Glomerular visceral epithelial cell (primary cell): ENCODE data around the gene KITLG.
"Not testable (repeated sequence)": the region's sequence is repeated elsewhere in the genome, so short reads cannot be mapped to it uniquely, and the experiment has no call there.

Experiments
- DNase-seq: peaks from one replicate; pipeline ENCODE4 v3.0.0-alpha.2; 2016; ENCODE audit errors: extremely low spot score

The KITLG gene

DNA sequence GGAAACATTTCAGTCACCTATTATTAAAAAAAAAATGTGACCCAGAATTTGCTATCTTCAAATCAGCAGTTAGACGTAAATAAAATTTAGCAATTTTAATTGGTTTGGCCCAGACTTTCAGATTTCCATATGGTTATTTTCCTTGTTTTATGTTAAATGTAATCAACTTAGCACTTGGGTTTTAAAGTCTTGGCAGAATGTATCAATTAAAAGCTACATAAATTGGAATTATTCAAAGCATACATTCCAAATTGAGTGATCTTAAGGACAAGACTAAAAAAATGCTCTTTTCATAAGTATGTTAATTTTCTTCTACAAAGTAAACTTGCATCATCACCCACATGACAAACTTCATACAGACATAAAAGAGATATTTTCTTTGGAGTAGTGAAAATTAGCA lies 3.4 kb downstream of the KITLG start:
- DNase-seq, result no peak

DNA sequence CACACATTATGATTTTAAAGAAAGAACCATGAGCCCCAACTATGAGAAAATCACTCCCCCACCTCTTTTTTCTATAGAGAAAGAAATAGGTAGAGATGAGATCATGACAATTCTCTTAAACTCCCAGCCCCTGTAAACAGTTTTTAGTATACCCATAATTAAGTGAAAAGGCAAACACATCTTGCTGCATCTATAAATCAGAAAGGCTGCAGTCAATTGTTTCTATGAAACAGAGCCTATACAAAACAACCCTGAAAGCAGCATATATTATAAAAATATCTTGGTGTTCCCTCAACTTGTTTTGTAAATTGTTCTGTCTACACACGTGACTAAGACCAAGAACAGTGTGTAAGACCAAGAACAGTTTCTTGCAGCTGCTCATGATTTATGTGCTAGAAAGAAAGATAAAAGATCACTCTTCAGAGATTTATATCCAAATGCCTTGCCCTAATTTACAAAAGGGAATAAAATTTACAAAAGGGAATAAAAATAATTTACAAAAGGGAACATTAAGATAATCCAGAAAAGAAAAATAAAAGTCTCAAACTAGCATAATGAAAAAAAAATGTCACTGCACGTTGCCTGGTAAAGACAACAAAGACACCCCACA lies 4.8 kb downstream of the KITLG start:
- DNase-seq, result no peak

DNA sequence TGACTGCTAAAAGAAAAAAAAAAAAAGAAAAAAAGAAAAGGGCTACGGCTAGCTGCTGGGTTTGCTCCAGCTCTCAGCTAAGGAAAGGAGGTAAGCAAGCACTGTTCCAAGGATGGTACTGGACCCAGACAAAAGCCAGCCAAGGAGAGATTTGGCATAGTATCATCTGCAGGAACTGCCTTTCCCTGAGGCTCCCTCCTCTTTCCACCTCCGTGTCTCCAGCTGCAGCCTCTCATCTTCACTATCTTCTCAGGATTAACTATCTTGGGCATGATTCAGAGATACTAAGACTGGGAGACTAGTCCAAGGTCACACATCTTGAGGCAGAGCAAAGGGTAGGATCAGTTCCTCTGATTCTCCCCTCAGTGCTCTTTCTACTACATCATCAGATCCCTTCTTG lies 6.0 kb downstream of the KITLG start:
- no peak for DNase-seq

DNA sequence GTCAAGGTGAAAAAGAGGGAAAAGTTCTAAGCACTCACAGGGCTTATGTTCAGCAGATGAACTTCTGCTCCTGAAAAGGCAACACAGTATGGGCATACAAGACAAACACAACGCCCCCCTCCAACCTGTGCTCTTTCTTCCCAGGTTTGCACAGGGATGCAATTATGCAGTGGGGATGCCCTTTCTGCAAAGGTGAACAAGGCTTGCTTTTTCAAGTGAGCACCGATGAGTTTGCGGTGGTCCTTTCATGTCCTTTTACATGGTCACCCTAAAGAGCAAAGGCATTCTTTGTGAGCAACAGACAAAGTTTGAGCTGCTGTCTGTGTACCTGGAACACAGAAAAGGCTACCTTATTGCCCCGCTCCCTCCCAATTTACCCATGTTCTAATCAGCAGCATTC lies 6.7 kb downstream of the KITLG start:
- no peak for DNase-seq

DNA sequence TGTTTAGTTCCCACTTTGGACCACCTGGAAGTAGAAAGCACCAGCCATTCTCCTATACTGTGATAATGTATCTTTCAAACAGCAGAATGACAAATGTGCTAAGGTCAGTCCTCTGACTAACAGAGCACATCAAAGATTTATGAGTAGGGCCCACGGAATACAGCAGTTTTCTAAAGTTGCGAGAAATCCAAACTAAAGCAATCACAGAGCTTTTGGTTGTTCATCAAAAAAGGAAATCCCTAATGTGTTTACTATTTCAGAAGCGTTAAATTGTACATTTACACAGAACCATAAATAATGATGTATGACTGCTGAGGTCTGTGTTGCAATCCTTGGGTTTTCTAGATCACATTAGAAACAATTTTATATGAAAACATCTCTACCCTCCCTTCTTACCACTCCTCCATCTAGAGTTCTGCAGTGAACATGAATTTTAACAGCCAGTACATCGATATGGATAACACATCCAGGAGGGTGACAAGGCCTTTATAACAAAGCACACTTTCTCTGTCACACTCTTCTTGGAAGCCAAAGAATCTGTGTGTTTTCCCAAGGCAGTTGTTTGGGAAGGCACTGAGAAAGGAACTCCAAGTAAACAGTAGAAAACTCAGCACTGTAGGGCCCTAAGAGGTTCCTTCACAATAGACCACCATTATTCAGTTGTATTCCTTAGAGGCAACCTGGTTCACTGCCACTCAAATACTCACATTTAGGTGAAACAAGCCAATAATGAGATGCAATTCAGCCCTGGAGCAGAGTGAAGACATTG lies 7.3 kb downstream of the KITLG start:
- no peak for DNase-seq

DNA sequence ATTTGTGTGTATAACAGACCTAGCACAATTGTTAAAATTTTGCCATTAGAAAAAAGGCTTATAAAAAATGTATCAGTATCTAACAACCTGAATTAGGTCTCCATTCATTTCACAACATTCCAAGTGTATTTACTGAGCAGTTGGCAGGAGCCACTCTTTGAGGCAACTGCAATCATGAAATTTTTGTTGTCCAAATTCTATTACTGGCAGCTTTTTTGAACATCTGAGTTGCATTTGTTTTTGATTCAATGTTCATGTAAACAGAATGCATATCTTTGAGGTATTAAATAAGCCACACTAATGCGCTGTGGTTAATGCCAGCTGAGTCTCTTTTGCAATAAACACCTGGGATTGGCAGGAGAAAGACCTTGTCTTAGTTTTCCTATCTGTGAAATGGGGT lies 8.7 kb downstream of the KITLG start:
- no peak for DNase-seq

DNA sequence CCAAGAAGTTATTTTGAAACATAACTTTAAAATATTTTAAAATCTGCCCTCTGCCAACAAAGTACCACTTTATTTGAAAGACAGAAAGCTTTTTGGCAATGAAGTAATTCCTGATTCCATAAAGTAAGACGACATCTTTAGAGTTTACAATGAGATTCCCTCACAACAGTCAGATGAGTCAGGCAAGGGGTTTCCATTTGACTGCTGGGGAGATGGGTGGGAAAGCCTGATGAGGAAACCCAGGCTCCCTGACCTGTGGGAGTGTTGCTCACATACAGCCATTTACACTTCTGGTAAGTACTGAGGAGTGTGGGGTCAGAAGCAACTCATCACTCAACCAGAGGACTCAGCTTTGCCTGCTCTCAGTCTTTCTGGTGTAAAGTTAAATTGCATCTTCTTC lies 10.2 kb downstream of the KITLG start:
- peak; percentile 33 for DNase-seq

DNA sequence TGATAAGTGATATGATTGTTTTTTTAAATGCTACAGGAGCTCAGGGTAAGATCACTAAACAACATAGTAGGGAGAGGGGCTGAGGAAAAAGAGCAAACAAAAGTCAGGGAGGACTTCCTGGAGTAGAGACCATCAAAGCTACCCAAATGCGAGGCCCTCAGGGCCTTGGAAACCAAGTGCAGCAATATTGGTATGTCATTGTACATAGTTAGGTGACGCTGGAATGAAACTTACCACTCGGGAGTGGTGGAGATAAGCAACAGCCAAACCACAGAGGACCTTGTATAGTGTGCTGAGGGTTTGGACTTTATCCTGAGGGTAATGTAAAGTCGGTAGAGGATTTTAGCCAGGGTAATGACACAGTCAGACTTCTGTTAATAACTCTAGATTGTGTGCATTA lies 13.8 kb downstream of the KITLG start:
- no peak for DNase-seq

DNA sequence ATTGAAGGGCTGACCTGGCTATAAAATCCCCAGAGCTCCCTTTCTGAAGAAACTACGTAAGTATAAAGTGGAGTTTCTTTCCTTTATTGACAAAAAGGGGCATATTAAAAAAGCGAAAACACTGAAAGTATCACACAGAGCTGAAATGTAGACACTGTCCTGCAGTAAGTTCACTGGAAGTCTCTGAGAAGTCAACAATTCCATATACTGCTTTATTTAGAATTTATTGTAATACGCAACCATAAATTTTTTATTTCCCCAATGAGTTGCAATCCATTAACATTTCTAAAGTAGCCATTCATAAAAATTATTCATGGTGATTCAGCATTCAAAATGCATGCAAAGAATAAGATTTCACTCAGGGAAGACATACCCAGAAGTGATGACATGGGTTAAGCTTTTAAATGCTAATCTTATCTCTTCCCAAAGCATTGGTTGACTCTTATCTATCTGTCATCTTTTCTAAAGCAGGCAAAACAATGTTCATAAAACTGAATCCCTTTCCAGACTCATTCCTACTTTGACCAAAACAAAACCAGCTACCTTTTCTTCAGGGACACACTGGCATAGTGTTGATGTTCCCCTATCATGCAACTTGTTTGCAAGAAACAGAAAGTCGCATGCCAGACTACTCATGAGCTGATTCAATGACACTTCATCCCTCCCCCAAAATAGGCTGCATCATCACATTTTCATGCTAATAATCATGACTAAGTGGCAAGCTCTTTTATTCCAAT lies 17.3 kb downstream of the KITLG start:
- DNase-seq, result no peak

DNA sequence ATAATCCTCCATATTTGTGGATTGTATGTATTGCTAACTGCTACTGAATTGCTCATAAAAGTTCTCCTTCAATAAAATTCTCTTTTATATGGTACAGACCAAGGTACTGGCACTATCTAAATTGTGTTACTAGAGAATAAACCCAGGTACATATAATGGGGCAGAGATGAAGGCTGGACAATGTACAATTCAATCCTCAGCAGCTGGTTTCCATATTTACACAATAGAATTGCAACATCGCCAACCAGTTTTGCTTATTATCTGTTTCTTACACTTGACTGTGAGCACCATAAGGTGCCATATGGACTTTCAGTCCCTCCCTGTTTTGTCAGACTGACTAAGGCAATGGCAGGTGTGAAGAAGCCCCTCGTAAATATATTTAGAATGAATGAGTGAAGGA lies 18.1 kb downstream of the KITLG start:
- DNase-seq, result no peak

DNA sequence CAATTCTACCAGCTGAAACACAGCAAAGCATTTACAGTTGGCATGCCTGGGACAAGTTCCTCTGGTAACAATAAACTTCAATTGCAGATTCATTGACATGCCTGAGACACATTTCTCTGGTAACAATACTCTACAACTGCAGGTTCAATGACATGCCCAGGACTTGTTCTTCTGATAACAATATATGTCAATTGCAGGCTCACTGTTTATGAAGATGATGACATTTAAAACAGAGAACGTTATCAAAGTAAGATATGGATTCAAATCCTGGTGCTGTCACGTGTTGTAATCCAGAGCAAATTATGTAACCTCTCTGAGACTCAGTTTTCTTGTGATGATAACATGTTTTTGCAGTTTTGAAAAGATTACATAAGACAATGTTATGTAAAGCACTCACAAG lies 20.5 kb downstream of the KITLG start:
- DNase-seq, result no peak

DNA sequence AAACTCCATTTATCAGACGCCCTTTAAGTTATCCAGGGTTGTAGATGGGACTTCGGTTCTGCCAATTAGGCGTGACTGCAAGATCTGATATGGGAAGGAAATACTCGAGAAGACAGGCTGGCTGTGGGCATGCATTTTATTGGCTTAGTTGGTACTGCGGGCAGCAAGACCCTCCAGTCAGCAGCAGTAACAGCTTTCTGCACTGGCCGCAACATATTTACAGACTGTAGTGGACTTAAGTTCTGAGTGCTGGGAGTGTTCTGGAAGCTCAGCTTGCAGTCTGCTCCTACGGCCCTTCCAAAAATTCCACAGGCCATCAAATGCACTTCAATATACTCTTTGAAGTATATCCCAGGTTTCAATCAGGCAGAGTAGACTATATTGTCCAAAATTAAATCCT lies 21.1 kb downstream of the KITLG start:
- DNase-seq, result no peak

DNA sequence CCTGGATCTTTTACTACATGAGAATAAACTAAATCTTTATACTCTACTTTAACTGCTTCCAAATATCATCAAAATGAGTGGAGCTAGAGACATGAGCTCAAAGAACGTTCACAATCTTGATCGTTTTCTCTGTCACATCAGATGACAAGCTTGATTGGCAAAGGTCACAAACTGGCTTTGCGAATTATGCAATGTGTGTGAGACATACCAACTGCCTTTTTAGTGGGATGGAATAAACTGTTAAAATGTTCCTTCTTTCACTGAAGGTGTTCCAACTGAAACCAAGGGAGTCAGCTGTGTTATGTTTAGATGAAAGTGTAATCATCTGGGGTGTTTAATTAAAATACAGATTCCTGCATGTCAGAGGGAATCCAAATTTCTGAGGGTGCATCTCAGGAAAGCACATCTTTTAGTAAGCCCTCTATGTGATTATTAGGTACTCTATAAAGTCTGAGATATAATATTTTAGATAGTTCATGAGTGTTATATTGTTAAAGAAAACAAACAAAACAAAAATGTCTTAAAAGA lies 21.9 kb downstream of the KITLG start:
- no peak for DNase-seq

DNA sequence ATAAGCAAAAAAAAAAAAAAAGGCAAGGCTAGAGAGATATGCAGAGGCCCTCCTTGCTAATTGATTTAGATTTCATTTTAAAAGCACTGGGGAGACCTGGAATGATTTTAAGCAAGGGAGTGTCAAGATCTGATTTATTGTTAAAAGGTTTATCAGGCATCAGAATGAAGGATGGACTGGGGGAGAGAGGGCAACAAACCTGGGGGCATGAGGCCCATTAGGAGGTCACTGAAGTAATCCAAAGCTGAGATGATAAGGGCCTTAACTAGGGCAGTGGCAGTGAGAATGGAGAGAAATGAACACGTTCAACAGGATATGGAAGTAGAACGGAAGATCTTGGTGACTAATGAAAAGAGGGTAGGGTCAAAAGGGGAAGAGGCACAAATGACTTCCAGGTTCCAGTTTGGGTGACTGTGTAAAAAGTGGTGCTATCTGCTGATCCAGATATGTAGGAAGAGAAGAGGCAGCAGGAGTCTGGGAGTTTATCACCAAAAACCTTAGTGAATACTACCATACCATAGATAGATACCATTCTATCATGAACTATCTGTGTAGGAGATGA lies 24.0 kb downstream of the KITLG start:
- no peak for DNase-seq

DNA sequence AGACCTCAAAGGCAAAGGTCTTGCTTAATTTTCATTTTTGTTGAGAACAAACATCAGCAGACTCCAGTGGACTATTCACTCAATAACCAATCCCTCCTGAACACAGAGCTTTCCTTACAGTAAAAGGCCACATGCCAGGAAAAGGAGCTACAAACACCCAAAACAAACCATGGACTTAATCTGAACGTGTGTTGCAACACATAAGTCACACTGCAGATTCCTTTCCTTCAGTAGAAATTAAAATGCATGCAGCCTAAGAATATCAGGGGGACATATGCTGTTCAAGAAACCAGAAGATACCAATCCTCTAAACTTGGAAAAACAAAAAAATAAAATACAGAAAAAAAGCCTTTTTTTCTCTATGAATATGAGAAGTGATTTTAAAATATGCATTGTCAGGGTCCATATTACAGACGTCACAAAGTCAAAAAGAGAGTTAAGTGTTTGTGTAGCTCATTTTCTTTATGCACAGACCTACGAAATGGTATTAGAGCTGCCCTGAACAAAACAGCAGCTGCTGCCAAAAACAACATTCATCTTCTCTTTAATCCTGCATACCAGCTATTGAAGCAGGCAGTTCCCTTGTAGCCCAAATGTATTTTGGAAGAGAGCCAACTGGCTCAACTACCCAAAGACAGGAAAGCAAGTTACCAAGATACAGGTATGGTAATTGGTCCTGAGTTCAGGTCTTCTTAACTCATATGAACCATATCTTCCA lies 26.2 kb downstream of the KITLG start:
- DNase-seq, result peak; percentile 56

DNA sequence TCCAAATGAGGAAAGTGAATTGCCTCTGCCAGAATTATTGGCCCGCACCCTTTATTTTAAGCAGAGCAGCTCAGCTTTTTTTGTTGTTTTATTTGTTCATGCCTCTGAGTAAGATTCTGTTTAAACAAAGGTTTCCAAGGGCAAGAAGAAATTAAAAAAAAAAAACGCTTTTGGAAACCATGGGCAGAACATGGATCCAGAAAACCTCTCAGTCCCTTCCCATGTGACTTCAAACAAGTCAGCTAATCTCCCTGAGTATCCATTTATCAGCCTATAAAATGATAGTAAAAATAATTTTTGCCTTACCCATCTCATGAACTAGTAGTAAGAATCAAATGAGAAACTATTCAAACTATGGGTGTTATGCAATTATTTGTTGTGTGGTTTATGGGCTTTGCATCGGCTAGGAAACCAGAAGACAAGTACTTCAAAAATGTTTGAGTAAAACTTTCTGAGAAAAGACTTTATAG lies 27.6 kb downstream of the KITLG start:
- no peak for DNase-seq

DNA sequence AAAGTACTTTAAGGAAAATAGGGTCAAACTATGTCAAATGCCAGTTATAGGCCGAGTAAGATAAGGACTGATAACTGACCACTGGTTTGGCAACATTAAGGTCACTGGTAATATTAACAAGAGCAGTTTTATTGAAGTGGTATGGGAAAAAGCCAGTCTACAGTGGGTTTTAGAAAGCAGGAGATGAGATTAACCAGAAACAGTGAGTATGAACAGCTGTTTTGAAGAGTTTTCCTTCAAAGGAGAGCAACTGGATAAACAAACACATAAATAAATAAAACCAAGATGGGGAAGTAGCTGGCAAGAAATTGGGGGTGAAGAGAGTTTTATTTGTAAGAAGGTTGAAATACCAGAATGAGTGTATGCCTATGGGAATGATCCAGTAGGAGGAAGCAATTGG lies 30.3 kb downstream of the KITLG start:
- no peak for DNase-seq

DNA sequence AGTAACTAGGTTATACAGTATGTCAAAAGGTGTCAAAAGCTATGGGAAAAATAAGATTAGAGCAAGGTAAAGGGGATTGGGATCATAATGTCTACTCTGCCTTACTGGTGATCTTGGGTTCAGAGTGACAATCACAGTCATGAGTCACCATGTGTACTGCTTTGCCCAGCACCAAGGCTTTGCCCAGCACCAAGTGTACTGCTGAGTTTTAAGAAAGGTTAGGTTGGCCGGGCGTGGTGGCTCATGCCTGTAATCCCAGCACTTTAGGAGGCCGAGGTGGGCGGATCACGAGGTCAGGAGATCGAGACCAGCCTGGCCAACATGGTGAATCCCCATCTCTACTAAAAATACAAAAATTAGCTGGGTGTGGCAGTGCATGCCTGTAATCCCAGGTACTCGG lies 32.3 kb downstream of the KITLG start:
- DNase-seq, result not testable (repeated sequence)

DNA sequence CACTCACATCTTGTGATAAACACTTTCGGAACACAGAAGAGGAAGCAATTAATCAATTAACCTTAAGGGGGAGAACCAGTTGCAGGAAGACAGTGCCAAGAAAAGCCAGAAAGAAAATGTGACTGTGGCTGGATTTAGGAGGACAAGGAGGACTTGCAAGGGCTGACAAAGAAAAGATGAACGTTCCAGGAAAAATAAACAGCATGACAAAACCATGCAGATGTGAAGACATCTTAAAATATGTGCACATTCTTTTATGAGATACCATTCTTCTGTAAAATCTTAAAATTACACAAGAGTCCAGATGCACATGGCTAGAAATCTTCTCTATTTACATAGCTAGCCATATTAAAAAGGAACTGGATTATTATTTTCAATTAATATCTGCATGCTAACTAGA lies 33.4 kb downstream of the KITLG start:
- DNase-seq, result no peak

DNA sequence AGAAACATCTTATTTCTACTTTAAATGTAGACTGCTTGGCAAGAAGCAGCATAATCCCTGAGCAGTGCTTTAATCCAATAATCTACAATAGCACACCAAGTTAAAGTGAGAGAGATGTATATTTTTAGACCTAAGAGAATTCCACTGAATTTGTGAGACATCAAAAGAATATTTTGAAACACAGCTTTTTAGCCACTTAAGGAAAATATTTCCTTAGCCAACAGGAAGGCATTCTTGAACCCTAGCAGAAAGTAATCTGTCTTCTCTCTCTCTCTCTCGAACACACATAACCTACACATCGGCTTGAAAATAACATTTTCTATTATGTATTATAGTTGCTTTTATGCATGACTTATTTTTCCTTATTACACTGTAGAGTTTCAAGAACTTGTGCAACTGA lies 34.0 kb downstream of the KITLG start:
- DNase-seq, result no peak
